SU-DHL-6 (cell line): Measurements from ENCODE around the gene SLITRK6.

Experiments
- H2AFZ ChIP-seq: fragments of 200-600 bp; sonication (generic); 2 replicates; pipeline ENCODE4 v1.6.1; 2014; ENCODE audit warnings: low read depth, mild to moderate bottlenecking, moderate library complexity, mixed read lengths, antibody characterized with exemption, low read length; ENCODE audit not compliant: severe bottlenecking
- H3F3A ChIP-seq: fragments of 200-600 bp; shearing (Covaris generic); 2 replicates; pipeline ENCODE4 v1.6.0; 2016; ENCODE audit warnings: antibody characterized with exemption, mild to moderate bottlenecking; ENCODE audit not compliant: insufficient read depth
- H3K27ac ChIP-seq: fragments of 200-600 bp; sonication (generic); 2 replicates; pipeline ENCODE4 v1.5.1; 2016; ENCODE audit warnings: low read depth, mild to moderate bottlenecking, low read length, moderate library complexity, mixed read lengths
- H3K27me3 ChIP-seq: fragments of 200-600 bp; sonication (generic), shearing (Covaris generic); 2 replicates; pipeline ENCODE4 v1.6.0; 2014; ENCODE audit warnings: mild to moderate bottlenecking, low read length
- H3K36me3 ChIP-seq: fragments of 200-600 bp; sonication (generic); 2 replicates; pipeline ENCODE4 v1.6.1; 2014; ENCODE audit warnings: mild to moderate bottlenecking, low read length, mixed read lengths
- H3K4me2 ChIP-seq: fragments of 300-600, 200-600 bp; shearing (Covaris generic), sonication (generic); 2 replicates; pipeline ENCODE4 v1.6.0; 2014; ENCODE audit warnings: low read length, low read depth, mild to moderate bottlenecking; ENCODE audit not compliant: poor library complexity, severe bottlenecking
- H3K4me3 ChIP-seq: fragments of 200-600 bp; sonication (generic); 2 replicates; pipeline ENCODE4 v1.5.1; 2014; ENCODE audit warnings: antibody characterized with exemption, low read length, mild to moderate bottlenecking, mixed read lengths; ENCODE audit not compliant: insufficient read depth, poor library complexity, severe bottlenecking
- H3K79me2 ChIP-seq: fragments of 200-600 bp; sonication (generic); 2 replicates; pipeline ENCODE4 v1.6.1; 2014; ENCODE audit warnings: mild to moderate bottlenecking, low read length, moderate library complexity; ENCODE audit not compliant: insufficient read depth
- H3K9ac ChIP-seq: fragments of 200-600 bp; sonication (generic); 2 replicates; pipeline ENCODE4 v1.7.0; 2014; ENCODE audit warnings: mild to moderate bottlenecking, low read length
- H3K9me2 ChIP-seq: fragments of 200-600 bp; sonication (generic); replicated peaks from 2 replicates; pipeline ENCODE4 v1.6.1; 2014; ENCODE audit warnings: low read length; ENCODE audit not compliant: insufficient read depth
- H3K9me3 ChIP-seq: fragments of 200-600 bp; sonication (generic); 2 replicates; pipeline ENCODE4 v1.6.1; 2014; ENCODE audit warnings: low read length, mixed read lengths; ENCODE audit not compliant: insufficient read depth
- H4K20me1 ChIP-seq: fragments of 200-600 bp; sonication (generic); 2 replicates; pipeline ENCODE4 v1.6.1; 2014; ENCODE audit warnings: low read depth, mild to moderate bottlenecking, antibody characterized with exemption, low read length, moderate library complexity, mixed read lengths
- CTCF ChIP-seq: fragments of 200-600 bp; sonication (generic); IDR thresholded peaks from one replicate; pipeline ENCODE4 v1.5.1; 2017; ENCODE audit warnings: antibody characterized with exemption, mild to moderate bottlenecking, low read length, moderate library complexity; ENCODE audit not compliant: insufficient read depth, poor library complexity, severe bottlenecking
- EZH2phosphoT487 ChIP-seq: fragments of 200-600 bp; sonication (generic), shearing (Covaris generic); conservative IDR thresholded peaks from 2 replicates; pipeline ENCODE4 v1.6.1; 2018; ENCODE audit warnings: mild to moderate bottlenecking, antibody characterized with exemption, low read length, moderate library complexity, mixed read lengths

SLITRK6 gene

GRCh38 chr13:85819513-85819912 is 20.3 kb upstream of the SLITRK6 start:
- Histone ChIP-seq H3K9me2 (no peaks in the 10 kb centered on the region), H3K27ac (no peak overlapping the region), H3K4me3 (no peak overlapping the region), H2AFZ (no peak overlapping the region), H3K9ac (no peak overlapping the region), H3K27me3 (no peaks in the 10 kb centered on the region), H3K36me3 (no peaks in the 10 kb centered on the region), H3F3A (no peaks in the 10 kb centered on the region), H4K20me1 (no peaks in the 10 kb centered on the region), H3K79me2 (no peaks in the 10 kb centered on the region), H3K4me2 (no peak overlapping the region), H3K9me3 (no peaks in the 10 kb centered on the region)
- TF ChIP-seq EZH2phosphoT487 (no peak), CTCF (no peak)

- TF ChIP-seq EZH2phosphoT487 (no peak), CTCF (no peak)
Observed at GRCh38 chr13:85816413-85816812, 17.2 kb upstream of the SLITRK6 start.

GRCh38 chr13:85812282-85812681 is 13.1 kb upstream of the SLITRK6 start:
- Histone ChIP-seq H2AFZ (no peak overlapping the region), H3K36me3 (no peaks in the 10 kb centered on the region)

More at GRCh38 chr13:85816413-85816812, 17.2 kb upstream of the SLITRK6 start:
- no peak overlapping the region for H3K27ac ChIP-seq
- H3K4me3 ChIP-seq, result no peak overlapping the region
- H3K36me3 ChIP-seq, result no peaks in the 10 kb centered on the region
- H3K9me3 ChIP-seq, result no peaks in the 10 kb centered on the region
- no peaks in the 10 kb centered on the region for H4K20me1 ChIP-seq
- no peak overlapping the region for H2AFZ ChIP-seq
- H3K27me3 ChIP-seq, result no peaks in the 10 kb centered on the region
- no peak overlapping the region for H3K4me2 ChIP-seq
- no peaks in the 10 kb centered on the region for H3K9me2 ChIP-seq
- no peaks in the 10 kb centered on the region for H3F3A ChIP-seq
- H3K9ac ChIP-seq, result no peak overlapping the region
- no peaks in the 10 kb centered on the region for H3K79me2 ChIP-seq

More at GRCh38 chr13:85812282-85812681, 13.1 kb upstream of the SLITRK6 start:
- Histone ChIP-seq H3F3A (no peaks in the 10 kb centered on the region), H3K27me3 (no peaks in the 10 kb centered on the region), H3K9ac (no peak overlapping the region), H3K4me3 (no peak overlapping the region), H3K9me3 (no peaks in the 10 kb centered on the region), H3K79me2 (no peaks in the 10 kb centered on the region), H3K4me2 (no peak overlapping the region), H3K9me2 (no peaks in the 10 kb centered on the region), H3K27ac (no peak overlapping the region), H4K20me1 (no peaks in the 10 kb centered on the region)
- TF ChIP-seq EZH2phosphoT487 (no peak), CTCF (no peak)
